ENCODE results near the gene MON1A.

DNA sequence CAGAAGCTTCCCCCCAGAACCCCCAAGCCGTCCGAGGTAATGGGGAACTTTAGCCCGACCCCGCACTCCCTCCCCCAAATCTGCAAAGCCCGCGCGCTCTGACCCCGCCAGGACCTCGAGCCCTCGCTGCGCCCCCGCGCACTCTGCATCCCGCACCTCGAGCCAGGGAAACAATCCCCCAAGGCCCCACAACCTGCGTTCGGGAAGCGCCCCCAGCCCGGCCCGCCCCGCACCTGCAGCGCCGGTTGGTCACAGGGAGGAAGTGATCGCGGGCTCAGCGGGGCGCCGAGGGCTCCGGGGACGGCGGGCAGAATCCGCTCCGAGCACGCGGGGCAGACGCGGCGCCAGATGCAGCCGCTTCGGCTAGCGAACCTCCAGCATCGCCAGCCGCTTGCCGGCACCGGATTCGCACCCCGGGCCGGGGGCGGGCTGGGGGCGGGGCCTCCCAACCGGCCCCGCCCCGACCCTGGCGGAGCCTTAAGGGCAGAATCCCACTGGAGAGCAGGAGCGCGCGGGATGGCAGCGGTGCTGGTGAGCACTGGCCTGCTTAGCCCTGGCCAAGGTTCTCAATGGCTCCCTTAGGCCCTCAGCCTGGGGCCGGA lies 60.0 kb downstream of the MON1A start, which contains the start of gene CAMKV:
- TF ChIP-seq TAF1 (conservative IDR thresholded peaks at IDR 0.05) = no peak
- TF ChIP-seq, protein P1, sequence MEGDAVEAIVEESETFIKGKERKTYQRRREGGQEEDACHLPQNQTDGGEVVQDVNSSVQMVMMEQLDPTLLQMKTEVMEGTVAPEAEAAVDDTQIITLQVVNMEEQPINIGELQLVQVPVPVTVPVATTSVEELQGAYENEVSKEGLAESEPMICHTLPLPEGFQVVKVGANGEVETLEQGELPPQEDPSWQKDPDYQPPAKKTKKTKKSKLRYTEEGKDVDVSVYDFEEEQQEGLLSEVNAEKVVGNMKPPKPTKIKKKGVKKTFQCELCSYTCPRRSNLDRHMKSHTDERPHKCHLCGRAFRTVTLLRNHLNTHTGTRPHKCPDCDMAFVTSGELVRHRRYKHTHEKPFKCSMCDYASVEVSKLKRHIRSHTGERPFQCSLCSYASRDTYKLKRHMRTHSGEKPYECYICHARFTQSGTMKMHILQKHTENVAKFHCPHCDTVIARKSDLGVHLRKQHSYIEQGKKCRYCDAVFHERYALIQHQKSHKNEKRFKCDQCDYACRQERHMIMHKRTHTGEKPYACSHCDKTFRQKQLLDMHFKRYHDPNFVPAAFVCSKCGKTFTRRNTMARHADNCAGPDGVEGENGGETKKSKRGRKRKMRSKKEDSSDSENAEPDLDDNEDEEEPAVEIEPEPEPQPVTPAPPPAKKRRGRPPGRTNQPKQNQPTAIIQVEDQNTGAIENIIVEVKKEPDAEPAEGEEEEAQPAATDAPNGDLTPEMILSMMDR (IDR thresholded peaks at IDR 0.05; ENCODE audit: low read depth, low read length, missing input control) = no peak
- TF ChIP-seq EGR1 (IDR thresholded peaks at IDR 0.05; ENCODE audit: low read depth in 2 of 2) = no peak
- TF ChIP-seq, protein P2, sequence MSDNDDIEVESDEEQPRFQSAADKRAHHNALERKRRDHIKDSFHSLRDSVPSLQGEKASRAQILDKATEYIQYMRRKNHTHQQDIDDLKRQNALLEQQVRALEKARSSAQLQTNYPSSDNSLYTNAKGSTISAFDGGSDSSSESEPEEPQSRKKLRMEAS (IDR thresholded peaks at IDR 0.05) = no peak
- no peak for TF ChIP-seq JUND (IDR thresholded peaks at IDR 0.05)
- TF ChIP-seq, protein P3, sequence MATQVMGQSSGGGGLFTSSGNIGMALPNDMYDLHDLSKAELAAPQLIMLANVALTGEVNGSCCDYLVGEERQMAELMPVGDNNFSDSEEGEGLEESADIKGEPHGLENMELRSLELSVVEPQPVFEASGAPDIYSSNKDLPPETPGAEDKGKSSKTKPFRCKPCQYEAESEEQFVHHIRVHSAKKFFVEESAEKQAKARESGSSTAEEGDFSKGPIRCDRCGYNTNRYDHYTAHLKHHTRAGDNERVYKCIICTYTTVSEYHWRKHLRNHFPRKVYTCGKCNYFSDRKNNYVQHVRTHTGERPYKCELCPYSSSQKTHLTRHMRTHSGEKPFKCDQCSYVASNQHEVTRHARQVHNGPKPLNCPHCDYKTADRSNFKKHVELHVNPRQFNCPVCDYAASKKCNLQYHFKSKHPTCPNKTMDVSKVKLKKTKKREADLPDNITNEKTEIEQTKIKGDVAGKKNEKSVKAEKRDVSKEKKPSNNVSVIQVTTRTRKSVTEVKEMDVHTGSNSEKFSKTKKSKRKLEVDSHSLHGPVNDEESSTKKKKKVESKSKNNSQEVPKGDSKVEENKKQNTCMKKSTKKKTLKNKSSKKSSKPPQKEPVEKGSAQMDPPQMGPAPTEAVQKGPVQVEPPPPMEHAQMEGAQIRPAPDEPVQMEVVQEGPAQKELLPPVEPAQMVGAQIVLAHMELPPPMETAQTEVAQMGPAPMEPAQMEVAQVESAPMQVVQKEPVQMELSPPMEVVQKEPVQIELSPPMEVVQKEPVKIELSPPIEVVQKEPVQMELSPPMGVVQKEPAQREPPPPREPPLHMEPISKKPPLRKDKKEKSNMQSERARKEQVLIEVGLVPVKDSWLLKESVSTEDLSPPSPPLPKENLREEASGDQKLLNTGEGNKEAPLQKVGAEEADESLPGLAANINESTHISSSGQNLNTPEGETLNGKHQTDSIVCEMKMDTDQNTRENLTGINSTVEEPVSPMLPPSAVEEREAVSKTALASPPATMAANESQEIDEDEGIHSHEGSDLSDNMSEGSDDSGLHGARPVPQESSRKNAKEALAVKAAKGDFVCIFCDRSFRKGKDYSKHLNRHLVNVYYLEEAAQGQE (IDR thresholded peaks at IDR 0.05) = no peak
- TF ChIP-seq RAD21 (IDR thresholded peaks at IDR 0.05) = no peak
- no peak for TF ChIP-seq GABPA (IDR thresholded peaks at IDR 0.05 in 1 of 2, conservative IDR thresholded peaks at IDR 0.05 in 1 of 2)
- no peak for TF ChIP-seq HNF4G (IDR thresholded peaks at IDR 0.05)
- TF ChIP-seq, protein P4, sequence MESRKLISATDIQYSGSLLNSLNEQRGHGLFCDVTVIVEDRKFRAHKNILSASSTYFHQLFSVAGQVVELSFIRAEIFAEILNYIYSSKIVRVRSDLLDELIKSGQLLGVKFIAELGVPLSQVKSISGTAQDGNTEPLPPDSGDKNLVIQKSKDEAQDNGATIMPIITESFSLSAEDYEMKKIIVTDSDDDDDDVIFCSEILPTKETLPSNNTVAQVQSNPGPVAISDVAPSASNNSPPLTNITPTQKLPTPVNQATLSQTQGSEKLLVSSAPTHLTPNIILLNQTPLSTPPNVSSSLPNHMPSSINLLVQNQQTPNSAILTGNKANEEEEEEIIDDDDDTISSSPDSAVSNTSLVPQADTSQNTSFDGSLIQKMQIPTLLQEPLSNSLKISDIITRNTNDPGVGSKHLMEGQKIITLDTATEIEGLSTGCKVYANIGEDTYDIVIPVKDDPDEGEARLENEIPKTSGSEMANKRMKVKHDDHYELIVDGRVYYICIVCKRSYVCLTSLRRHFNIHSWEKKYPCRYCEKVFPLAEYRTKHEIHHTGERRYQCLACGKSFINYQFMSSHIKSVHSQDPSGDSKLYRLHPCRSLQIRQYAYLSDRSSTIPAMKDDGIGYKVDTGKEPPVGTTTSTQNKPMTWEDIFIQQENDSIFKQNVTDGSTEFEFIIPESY (IDR thresholded peaks at IDR 0.05) = no peak
- TF ChIP-seq RXRA (IDR thresholded peaks at IDR 0.05) = no peak
- no peak for TF ChIP-seq NR2F2 (IDR thresholded peaks at IDR 0.05)
- TF ChIP-seq SP1 (IDR thresholded peaks at IDR 0.05) = no peak
- TF ChIP-seq FOXA2 (IDR thresholded peaks at IDR 0.05) = no peak

Measured in liver (tissue), 3 donors.